GM12864 (cell line): ENCODE measurements around the gene ARHGEF10L.

ENCODE experiments used
- DNase-seq: peaks from one replicate; pipeline ENCODE4 v3.0.0-alpha.2; 2011; ENCODE audit warnings: low read depth
- H3K4me3 ChIP-seq: 2 replicates; pipeline ENCODE4 v1.5.1; 2011; ENCODE audit warnings: mild to moderate bottlenecking, low read depth, low read length, control low read depth
- CTCF ChIP-seq: IDR thresholded peaks from 2 replicates; pipeline ENCODE4 v1.5.1; 2011; ENCODE audit warnings: low read depth, mild to moderate bottlenecking, moderate library complexity, low read length, control low read depth, inconsistent platforms; ENCODE audit errors: missing control alignments

The ARHGEF10L gene

GRCh38 chr1:17717594-17718535, 178.4 kb downstream of the ARHGEF10L start:
- no peak for TF ChIP-seq CTCF
- no peak overlapping the region for H3K4me3 ChIP-seq
- no peak for DNase-seq

- no peak for DNase-seq
- H3K4me3 ChIP-seq = no peak overlapping the region
- TF ChIP-seq CTCF = no peak
Measured at GRCh38 chr1:17719874-17720273, 180.4 kb downstream of the ARHGEF10L start.

GRCh38 chr1:17721444-17721843, 181.9 kb downstream of the ARHGEF10L start:
- no peak for DNase-seq
- H3K4me3 ChIP-seq = no peak overlapping the region
- no peak for TF ChIP-seq CTCF

GRCh38 chr1:17723684-17724083, 184.2 kb downstream of the ARHGEF10L start:
- no peak overlapping the region for H3K4me3 ChIP-seq
- TF ChIP-seq CTCF = peak; percentile 12
- no peak for DNase-seq

- TF ChIP-seq CTCF = no peak
- DNase-seq = no peak
- no peak overlapping the region for H3K4me3 ChIP-seq
Measured at GRCh38 chr1:17724150-17724549, 184.7 kb downstream of the ARHGEF10L start.

GRCh38 chr1:17725084-17725719, 185.7 kb downstream of the ARHGEF10L start:
- TF ChIP-seq CTCF = no peak
- H3K4me3 ChIP-seq = no peak overlapping the region
- DNase-seq = no peak
